HEK293T (cell line): Measurements from ENCODE around the gene DCPS.

Experiments
- BHLHE40 ChIP-seq: fragments of 450-650 bp; IDR thresholded peaks from 2 replicates; pipeline ENCODE4 v1.6.1; 2016; ENCODE audit warnings: mild to moderate bottlenecking, moderate library complexity, borderline replicate concordance
- FOXM1 ChIP-seq: fragments of 450-650 bp; IDR thresholded peaks from 2 replicates; pipeline ENCODE4 v1.6.1; 2017; ENCODE audit warnings: mild to moderate bottlenecking, borderline replicate concordance
- ZNF384 ChIP-seq: fragments of 450-650 bp; IDR thresholded peaks from 2 replicates; pipeline ENCODE4 v1.6.1; 2016

- TF ChIP-seq ZNF384, result no peak
- no peak for TF ChIP-seq BHLHE40
- TF ChIP-seq FOXM1, result no peak
Measured at GRCh38 chr11:126277322-126277721, 26.5 kb upstream of the DCPS start.
